OCI-M2 (cell line): ENCODE data around the gene CCNY.

ENCODE experiments used
- DNase-seq: peaks from one replicate; lab custom pipeline; 2025; ENCODE audit not compliant: unreplicated experiment; lab: John Stamatoyannopoulos, UW

CCNY gene

DNA sequence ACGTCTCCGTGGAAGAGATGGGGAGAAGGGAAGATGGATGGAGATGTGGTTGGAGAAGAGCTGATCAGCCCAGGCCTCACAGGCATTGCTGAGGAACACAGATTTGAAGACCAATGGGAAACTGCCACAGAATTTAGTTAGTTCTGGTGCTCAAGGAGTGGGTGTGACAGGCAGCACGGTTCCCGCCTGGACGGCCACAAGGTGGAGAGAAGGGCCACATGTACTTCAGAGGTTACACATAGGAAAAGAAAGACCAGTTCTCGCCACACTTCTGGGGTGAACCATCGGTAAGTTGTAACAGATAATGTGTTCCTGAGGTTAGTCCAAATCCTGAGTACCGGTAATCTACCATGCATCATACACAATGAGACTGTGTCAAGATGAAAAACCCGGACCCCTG lies 239.3 kb downstream of the CCNY start:
- DNase-seq, result no peak

DNA sequence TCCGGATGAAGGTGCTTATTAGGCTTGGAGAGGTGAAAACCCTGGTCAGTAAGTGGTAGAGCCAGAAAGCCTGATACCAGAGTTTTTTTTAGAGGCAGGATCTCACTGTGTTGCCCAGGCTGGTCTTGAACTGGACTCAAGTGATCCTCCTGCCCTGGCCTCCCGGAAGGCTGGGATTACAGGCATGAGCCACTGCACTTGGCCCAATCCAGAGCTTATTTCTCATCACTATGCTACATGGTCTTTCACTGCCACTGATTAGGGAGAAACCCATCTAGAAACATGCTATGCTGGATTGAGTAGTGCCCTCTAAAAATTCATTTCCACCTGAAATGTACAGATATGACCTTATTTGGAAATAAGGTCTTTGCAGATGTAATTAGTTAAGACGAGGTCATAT lies 240.4 kb downstream of the CCNY start:
- DNase-seq, result no peak

DNA sequence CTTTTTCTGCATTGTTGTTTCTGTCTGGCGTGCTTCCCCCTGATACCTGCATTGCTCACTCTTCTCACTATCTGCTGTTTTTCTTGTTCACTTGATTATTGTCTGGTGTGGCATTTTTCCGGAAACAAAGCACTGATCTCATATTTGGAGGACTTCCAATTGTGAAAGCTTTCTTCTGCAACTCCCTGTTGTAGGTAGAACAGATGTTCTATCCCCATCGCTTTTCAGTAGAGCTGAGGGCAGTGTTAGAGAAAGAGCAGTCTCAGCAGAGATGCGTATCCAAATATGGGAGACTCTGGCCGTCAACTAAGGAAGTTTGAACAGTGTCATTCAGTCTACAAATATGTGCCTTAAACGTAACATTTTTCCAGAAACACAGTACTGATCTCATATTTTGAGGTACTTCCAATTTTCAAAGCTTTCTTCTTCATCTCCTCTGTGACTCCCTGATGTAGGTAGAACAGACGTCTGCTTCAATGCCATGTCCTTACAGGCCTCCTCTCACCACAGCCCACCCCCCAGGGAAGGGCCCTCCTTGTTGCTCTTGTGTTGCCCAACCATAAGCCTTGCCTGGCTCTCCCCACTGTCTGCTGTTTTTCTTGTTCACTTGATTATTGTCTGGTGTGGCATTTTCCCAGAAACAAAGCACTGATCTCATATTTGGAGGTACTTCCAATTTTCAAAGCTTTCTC lies 241.8 kb downstream of the CCNY start:
- DNase-seq, result no peak

DNA sequence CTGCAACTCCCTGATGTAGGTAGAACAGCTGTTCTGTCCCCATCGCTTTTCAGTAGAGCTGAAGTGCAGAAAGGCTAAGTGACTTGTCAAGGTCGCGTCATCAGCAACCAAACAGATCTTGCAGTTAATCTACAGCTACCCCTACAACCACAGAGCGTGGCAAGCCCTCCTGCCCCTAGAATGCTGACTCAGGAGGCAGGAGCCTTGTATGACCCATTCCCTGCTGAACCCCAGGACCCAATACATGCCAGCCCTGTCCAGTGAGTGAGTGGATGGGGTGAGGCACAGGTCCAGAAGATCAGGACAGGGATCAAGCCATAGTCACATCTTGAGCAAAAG lies 242.3 kb downstream of the CCNY start:
- no peak for DNase-seq

DNA sequence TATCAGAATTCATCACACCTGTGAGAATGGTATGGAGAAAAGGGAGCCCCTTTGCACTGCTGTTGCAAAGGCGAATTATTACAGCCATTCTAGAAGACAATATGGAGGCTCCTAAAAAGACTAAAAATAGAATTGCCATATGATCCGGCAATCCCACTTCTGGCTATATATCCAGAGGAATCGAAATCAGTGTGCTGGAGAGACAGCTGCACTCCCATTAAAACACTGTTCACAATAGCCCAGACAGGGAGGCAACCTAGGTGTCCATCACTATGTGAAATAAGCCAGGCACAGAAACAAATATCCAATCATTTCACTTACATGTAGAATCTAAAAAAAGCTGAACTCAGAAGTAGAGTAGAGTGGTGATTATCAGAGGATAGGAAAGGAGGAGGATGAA lies 242.8 kb downstream of the CCNY start:
- DNase-seq, result no peak

DNA sequence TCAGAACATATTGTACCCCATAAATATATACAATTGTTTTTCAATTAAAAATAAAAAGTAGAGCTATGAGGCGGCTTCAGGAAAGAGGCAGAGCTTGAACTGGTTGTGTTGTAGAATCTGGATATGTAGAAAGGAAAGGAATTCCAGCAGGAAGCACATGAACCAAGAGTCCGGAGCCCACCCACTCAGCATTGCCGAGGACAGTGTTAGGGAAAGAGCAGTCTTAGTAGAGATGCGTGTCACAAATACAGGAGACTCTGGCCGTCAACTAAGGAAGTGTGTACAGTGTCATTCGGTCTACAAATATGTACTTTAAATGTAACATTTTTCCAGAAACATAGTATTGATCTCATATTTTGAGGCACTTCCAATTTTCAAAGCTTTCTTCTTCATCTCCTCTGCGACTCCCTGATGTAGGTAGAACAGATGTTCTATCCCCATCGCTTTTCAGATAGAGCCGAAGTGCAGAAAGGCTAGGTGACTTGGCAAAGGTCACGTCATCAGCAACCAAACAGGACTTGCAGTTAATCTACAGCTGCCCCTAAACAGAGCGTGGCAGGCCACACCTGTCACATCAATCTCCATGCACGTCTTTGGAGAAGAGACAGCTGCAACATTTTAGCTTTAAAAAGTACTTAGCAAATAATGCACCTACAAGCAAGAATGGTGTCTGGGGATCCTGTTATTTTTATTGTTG lies 243.6 kb downstream of the CCNY start:
- no peak for DNase-seq

DNA sequence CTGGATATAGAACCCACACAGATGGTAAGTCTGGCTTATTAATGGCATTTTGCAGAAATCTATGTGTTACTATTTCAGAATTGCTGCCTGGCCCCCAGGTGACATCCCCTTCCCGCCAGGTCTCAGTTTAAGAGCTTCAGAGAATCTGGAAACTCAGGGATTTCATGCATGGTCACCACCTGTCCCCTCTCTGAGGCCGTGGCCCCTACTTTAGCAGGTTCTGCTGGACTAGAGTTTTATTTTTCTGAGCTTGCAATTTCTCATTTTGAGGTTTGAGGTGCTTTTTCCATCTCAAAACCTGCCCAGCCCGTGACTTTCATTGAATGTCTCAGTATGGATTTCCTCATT lies 244.1 kb downstream of the CCNY start:
- DNase-seq, result no peak

DNA sequence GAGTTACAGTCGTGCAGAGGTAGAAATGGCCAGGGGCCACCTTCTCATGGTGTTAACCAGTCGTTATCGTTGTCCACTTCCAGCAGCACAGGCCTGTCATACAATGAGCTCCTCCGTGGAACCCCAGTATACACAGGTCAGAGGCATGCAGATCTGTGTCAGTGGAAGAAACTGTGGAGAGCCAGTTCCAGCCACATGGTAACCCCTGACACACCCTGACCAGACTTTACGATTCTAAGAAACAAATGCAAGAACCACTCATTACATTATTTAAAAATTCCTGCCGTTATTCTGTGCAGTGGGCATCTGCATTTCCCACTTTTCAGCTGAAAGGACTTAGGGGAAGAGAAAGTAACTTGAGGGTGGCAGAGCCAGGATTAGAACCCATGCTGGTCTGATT lies 245.3 kb downstream of the CCNY start:
- DNase-seq, result no peak

DNA sequence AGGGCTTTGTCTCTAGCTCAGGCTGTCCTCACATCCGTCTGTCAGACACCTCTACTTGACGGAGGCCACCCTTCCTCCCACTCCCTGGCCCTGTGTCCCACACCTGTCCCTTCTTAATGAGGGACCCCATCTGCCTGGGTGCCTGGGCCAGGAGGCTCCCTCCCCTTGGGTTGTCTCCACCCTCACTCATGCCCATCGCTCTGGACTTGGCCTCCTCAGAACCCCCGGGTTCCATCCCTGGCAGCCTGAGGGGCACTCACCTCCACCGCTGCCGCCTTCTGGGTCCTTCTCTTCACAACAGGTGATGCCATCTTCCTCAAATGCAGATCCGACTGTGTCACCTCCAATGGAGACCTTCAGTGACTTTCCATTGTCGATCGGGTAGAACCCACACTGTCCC lies 248.6 kb downstream of the CCNY start:
- DNase-seq, result no peak

DNA sequence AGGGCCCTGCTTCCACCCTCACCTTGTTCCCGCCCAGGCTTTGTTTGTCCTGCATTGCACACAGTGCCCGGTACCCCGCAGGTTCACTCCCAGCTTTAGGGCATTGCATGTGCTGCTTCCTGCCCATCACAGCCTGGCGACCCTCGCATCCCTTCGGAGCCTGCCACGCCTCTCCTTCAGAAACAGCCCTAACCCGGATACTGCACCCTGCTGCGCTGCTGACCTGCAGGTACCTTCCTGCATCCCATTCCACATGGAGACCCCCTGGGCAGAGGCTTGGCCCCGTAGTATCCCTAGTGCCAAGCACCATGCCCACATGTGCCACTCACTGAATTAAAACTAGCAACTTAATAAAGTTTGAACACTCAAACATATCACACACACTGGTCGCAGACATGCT lies 249.0 kb downstream of the CCNY start:
- no peak for DNase-seq

DNA sequence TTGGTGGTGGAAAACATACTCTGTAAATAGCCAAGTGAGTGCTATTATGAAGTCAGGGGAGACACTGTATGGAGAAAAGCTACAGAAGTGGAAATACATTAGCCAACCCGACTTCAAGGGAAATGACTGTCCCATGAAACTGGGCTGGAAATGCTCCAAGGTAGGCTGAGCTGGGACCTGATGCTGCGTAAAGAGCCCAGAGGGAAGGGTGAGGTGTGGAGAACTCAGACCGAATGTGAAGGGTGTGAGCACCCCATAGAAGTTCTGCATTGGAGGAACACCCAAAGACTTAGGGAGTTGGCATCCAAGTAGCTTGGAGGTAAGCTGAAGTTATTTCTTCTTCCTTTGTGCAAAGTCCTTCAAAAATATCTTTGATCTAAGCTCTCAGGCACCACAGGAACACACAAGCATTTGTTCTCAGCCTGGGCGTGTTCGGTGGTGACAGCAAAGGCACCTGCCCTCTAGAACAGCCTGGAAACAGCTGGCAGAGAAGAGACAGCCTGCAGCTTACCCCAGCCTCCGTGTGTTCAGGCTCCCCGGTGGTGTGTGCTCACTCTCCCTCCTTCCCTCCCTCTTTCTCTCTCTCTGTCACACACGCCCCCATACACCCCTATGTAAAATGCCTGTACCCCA lies 249.7 kb downstream of the CCNY start:
- DNase-seq, result no peak

DNA sequence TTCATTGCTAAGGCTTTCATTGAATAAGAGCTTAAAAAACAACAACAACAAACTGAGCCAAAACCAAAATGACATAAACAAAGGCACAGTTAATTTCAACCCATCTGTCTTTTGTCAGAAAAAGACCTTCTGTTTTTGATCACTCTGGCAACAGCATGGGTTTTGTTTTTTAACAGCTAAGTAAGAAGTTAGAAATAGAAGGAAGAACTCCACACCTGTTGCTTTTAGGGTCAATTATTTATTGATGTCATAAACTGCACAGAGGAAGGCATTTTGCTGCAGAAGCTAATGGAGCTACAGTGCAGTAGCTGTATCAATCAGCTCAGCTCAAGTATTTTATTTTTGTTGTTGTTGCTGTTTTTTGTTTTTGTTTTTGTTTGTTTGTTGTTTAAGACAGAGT lies 252.5 kb downstream of the CCNY start:
- DNase-seq, result no peak

DNA sequence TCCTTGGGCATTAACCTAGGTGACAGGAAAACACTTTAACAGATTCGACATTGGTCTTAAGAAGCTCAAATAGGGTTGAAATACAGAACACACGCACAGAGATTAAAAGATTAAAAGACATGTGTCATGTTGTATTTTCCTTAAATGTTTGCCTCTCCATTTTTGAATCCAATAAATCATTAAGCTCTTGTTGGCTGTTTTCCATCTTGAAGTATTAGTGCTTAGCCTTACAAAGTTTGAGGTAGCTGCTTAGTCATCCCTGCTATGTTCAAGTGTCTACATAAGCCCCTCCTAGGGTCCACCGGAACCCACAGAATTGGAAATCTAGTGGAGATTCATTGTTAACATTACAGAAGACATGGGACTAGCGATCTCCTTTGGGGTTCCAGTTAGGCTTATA lies 256.1 kb downstream of the CCNY start:
- no peak for DNase-seq

DNA sequence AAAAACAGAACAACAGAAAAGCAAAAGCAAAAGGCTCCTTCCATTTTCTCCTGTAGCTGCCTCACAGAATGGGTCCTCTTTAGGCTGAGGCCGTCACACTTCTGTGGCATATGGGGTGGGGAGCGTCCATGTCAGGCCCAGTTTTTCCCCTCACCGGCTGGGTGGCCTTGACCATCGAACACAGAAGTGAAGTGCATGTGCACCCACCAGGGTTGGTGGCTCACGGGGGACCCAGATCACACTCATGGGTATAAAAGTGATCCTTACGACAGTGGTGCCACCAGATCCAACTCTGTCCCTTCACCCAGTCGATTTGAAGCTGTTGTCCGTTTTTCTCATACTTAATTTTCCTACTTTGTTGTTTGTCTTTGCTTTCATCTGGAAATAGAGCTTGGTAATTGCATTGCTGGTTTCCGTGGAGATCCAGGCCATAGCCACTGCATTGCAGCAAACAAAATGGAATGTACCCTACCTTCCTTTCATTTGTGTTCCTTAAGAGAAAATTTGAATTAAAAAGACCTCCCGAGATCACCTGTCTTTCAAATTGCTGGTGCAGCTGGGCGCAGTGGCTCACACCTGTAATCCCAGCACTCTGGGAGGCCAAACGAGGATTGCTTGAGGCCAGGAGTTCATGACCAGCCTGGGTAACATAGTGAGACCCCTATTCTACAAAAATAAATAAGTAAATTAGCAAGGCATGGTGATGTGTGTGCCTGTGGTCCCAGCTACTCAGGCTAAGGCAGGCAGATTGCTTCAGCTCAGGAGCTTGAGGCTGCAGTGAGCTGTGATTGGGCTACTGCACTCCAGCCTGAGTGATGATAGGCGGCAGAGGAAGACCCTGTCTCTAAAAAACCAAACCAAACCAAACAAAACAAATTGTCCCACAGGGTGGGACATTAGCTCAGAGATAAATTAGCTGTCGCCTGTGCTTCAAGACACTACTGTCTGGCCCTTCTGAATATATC lies 258.1 kb downstream of the CCNY start:
- DNase-seq, result no peak

DNA sequence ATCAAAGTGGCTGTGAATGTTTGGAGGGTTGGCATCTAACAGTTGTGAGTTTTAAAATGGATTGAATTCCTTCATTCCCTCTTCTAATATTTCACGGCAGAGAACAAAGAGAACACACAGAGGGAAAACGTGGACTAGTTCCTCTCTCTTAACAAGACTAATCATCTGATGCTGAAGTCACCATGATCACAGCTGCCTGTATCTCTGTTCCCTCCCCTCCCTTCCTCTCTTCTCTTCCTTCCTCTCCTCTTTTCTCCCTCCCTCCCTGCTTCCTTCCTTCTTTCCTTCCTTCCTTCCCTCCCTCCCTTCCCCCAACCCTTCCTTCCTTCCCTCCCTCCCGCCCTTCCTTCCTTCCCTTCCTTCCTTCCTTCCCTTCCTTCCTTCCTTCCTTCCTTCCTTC lies 258.8 kb downstream of the CCNY start:
- no peak for DNase-seq

DNA sequence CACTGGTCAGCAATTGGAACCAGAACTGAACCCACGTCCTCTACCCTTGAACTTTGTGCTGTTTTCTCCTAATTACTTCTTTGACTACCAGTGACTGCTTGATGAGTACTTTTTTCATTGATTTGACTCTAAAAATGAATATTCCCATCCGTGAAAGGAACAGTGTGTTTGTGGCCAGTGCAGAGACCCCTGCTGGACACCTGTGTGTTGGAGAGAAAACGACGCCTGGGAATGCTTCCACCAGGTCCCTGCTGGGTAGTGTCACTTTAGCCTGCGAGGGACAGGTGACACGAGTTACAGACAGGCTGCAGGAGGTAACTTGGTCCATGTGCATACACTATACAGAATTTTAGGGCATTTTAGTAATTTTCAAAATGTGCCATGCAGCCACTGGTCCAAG lies 262.1 kb downstream of the CCNY start:
- DNase-seq, result no peak

DNA sequence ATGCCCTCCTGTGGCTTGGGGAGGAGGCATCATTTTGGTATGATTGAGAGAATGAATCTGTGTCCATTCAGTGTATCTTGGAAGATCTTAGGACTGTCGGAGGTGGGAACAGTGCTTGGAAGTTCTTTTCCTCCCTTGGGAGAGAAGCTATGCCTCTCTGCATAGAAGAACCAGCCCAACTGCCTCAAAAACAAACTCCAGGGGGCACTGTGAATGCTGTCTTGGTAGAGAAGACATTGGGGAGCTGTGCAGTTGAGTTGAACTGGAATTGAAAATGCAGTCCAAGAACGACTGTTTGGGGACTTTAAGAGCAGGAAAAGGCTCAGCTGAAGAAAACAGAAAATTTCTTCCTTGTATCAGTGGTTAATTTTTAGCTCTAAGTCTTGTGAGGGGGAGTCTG lies 263.9 kb downstream of the CCNY start:
- no peak for DNase-seq

DNA sequence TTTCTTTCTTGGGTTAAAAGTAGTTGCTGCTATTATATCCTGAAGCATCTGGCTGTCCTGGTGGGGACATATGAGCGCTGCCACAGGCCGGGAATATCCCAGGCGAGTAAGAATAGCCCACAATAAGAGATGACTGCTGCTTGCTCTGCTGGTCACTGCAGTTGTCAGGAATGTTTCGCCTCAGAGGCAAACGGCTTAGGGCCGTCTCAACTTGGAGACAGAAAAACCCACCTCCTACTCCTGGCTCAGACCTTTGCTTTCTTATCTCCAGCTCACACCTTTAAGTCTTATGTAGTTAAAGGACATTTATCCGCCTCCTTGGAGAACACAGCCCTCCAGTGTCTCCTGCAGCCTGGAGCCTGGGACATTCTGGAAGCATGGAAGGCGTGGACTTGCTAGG lies 268.9 kb downstream of the CCNY start, which contains the start of gene GJD4:
GJD4 (plus strand) TSS at position 151 of the 400 bp plus-strand sequence; CDS start at position 378, 227 bp downstream.
- no peak for DNase-seq

DNA sequence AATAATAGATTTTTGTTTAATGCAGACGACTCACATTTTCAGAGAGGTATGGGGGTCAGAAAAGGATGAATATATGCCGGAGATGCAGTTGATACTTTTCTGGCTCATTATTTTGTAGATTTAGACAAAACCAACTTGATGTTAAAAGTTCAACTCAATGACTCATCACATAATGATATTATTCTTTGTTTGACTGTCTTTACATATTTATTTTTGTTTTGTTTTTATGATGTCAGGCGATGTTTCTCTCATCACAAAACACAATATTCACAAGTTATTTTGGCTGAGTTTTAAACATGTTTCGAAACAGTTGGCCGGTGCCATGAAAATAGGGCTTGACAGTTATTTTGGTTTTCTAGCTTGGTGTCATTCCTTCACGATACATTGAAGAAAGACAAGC lies 270.1 kb downstream of the CCNY start:
- DNase-seq, result no peak

DNA sequence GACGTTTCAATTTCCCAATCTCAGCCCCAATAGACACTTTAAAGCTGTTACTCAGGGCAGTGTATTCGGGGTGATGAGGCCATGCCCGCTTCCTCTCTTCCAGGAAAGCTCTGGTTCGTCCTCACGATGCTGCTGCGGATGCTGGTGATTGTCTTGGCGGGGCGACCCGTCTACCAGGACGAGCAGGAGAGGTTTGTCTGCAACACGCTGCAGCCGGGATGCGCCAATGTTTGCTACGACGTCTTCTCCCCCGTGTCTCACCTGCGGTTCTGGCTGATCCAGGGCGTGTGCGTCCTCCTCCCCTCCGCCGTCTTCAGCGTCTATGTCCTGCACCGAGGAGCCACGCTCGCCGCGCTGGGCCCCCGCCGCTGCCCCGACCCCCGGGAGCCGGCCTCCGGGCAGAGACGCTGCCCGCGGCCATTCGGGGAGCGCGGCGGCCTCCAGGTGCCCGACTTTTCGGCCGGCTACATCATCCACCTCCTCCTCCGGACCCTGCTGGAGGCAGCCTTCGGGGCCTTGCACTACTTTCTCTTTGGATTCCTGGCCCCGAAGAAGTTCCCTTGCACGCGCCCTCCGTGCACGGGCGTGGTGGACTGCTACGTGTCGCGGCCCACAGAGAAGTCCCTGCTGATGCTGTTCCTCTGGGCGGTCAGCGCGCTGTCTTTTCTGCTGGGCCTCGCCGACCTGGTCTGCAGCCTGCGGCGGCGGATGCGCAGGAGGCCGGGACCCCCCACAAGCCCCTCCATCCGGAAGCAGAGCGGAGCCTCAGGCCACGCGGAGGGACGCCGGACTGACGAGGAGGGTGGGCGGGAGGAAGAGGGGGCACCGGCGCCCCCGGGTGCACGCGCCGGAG lies 271.4 kb downstream of the CCNY start:
- no peak for DNase-seq

DNA sequence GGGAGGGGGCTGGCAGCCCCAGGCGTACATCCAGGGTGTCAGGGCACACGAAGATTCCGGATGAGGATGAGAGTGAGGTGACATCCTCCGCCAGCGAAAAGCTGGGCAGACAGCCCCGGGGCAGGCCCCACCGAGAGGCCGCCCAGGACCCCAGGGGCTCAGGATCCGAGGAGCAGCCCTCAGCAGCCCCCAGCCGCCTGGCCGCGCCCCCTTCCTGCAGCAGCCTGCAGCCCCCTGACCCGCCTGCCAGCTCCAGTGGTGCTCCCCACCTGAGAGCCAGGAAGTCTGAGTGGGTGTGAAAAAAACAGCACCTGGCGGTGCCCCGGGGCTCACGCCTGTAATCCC lies 272.0 kb downstream of the CCNY start:
- no peak for DNase-seq
